ENCODE data around the gene DOCK2.
"Not testable (repeated sequence)": the region's sequence is repeated elsewhere in the genome, so short reads cannot be mapped to it uniquely, and the experiment has no call there.

The DOCK2 gene

DNA sequence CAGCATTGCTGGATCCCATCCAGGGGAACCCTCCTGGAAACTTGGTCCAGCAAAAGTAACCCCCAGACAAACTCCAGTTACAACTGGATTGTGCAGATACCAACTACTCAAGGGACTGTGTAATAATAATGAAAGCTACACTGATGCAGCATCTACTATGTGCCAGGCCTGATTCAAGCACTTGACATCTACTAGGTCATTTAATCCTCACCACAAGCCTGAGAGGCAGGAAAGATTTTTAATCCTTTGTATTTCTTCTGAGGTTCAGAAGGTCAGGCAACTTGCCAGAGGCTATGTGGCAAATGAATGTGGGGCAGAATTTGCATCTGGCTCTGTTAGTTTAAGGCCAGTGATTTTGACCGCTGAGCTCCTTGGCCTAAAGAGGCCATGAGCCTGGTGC lies 439.1 kb downstream of the DOCK2 start:
- DNase-seq = no peak

DNA sequence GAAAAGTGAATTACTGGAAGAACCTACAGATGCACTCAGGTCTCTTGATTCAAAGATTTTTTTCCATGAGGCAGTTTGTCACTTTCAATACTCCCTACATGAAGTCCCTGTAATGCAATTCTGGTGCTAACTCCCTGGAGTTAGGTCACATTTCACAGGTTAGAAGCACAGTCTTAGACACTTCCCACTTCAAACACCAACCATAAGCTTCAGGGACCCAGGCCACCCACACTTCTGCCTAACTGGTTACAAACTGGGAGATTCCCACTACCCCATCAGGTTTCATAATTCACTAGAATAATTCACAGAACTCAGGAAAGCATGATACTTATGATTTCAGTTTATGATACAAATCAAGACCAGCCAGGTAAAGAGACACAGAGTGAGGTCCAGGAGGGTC lies 439.7 kb downstream of the DOCK2 start:
- no peak for DNase-seq

DNA sequence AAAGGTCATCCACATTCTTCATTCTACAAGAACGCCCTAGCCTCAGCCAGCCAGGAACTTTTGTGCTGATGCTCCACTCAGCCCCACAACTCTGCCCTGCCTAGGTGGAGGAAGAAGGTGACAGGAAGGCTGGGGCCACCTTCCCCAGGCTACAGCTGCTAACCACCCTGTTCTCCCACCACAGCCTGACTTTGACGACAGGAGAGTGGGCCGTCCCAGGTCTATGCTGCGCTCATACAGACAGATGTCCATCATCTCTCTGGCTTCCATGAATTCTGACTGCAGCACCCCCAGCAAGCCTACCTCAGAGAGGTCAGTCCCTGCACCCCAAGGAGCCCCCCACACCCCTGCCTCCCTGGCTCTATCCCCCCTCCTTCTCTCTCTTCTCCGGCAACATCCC lies 440.5 kb downstream of the DOCK2 start:
- DNase-seq = no peak

DNA sequence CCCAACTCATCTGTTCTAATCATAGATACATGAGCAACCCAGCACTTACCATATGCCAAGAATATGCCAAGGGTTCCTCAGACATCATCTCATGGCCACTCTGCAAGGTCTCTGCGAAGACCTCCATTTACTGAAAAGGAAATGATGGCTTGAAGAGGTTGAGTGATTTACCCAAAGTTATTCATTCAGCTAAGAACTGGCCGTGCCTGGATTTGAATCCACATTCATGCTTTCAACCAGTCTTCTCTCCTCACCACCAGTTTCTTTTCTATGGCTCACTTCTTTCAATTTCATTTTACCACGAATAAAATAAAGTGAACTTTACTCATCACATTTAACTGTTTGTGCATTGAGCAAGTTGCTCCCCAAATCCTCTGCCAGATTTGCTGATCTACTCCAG lies 441.4 kb downstream of the DOCK2 start:
- no peak for DNase-seq

DNA sequence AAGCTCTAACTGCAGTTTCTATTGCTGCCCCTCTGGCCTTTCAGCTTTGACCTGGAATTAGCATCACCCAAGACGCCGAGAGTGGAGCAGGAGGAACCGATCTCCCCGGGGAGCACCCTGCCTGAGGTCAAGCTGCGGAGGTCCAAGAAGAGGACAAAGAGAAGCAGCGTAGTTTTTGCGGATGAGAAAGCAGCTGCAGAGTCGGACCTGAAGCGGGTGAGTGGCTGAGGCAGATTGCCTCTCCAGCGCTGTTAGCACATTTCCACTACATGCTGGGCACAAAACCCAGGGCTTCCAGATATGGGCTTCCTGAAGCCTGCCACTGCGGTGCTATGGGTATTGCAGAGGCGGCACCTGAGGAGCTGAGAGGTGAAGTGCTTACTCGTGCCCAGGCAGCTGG lies 441.9 kb downstream of the DOCK2 start:
- DNase-seq = no peak

DNA sequence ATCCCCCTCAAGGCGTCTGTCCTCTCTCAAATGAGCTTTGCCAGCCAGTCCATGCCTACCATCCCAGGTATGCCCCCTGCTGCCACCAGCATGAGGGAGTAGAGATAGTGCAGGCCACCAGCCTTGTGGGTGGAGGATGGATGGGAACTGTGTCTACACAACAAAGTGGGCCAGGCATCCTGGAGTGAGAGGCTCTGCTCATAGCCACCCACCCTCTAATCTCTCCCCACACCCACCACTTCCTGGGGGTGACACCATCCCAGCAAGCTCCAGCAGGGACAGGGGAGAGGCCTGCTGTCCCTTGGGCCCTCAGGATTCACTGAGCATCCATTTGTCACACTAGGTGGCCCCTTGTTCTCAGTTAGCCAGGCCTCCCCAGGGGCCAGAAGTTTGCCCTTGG lies 443.1 kb downstream of the DOCK2 start:
- no peak for DNase-seq

DNA sequence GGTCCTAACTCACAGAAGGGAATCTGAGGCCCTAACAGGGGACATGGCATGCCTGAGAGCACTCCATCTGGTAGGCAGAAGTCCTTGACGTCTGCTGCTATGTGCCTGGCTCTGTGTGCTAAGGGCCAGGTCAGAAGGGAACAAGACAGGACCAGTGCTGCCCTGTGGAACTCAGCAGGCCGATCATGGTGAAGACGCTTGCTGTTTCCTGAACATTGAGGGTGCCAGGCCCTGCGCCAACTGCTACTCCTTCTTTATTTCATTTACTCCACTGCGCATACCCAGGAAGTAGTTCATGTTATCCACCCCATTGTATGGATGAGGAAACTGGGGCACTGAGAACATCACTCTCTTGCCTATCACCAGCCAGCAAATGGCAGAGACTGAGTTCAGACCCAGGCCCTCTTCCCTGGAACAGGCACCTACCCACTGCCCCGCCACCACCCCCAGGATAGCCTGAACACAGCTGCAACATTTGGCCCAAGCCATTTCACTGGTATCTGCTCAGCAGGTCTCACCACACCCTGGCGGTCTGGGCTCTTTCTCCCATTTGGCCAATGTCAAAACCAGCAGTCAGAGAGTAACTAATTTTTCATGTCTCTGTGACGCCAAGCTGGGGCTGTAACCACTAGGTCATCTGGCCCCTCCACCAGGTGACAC lies 443.8 kb downstream of the DOCK2 start:
- no peak for DNase-seq

DNA sequence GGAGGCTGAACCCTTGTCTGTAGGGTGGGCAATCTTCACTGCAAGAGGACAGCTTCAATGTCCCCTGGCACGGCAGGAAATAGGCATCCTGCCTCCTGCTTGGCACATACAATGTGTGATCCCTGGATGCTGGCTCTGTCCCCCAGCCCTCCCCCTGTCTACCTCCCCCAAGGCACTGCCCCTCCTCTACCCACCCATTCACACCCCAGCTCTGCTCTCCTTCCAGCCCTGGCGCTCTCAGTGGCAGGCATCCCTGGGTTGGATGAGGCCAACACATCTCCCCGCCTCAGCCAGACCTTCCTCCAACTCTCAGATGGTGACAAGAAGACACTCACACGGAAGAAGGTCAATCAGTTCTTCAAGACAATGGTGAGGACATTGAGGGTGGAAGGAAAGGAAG lies 444.5 kb downstream of the DOCK2 start:
- no peak for DNase-seq

DNA sequence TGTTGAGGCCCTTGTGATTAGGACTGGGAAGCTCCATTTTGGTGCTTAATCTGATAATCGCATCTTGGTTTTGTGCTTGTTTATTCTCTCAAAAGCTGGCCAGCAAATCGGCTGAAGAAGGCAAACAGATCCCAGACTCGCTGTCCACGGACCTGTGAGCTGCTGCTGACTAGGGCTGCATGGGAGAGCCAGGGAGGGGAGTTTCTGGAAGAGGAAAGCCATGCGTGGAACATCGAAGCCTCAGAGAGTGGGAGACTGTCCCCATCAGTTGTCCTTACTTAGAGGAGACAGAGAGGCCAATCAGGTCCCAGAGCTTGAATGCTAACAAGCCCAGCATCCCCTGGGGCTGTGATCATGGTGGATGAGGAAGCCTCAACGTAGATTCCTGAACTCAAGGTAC lies 445.6 kb downstream of the DOCK2 start:
- DNase-seq = no peak

DNA sequence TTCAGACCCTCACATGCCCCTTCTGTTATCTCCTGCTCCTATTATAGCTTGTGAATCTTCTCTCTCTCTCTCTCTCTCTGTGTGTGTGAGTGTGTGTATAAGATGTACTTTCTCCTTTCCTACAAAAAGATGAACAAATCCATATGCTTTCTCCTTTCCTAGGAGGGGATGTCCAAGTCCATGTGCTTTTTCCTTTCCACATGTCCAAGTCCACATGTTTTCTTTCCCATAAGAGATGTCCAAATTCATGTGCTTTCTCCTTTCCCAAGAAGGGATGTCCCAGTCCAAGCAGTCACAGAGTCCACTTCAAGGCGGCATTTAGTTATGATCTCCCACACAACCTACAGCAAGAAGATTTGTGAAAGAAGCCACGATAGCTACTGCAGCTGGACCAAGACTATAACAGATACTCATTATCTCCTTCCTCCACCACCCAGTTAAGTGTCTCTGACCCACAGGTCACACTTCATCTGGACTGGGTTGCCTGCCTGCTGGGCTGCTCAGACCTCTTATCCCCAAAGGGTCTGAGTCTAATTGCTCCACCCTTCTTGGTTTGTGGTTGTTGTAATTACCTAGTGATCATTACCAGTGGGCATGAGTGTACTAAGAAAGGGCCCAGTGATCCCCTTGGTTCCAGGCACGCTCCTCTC lies 450.2 kb downstream of the DOCK2 start:
- DNase-seq = no peak

DNA sequence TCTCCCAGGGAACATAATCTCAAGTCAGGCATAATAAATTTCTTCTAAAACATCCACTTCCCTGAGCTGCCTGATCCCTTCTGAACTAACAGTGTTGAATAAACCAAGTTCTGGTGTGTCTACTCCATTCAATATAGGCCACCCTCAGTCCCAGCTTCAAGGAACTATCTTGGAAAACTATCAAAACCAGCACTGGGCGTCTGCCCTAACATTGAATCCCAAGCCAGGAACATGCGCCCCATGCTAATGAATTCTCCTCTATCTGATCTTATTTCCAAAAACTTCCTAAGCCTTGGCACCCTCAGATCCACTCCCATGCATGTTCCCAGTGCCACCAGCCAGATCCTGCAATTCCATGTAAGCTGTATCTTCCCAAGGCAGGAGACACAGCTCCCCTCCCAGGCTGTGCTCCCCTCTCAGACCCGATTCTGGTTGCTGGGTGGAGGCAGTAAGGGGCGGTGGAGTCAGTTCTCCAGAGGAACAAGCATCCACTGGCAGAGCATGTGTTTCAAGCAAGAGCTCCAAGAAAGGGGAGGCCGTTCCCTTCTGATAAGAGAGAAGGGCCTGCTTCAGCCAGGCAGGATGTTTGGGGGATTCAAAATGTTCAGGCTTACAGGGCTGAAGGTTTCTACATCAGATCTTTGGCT lies 455.5 kb downstream of the DOCK2 start:
- DNase-seq = no peak

DNA sequence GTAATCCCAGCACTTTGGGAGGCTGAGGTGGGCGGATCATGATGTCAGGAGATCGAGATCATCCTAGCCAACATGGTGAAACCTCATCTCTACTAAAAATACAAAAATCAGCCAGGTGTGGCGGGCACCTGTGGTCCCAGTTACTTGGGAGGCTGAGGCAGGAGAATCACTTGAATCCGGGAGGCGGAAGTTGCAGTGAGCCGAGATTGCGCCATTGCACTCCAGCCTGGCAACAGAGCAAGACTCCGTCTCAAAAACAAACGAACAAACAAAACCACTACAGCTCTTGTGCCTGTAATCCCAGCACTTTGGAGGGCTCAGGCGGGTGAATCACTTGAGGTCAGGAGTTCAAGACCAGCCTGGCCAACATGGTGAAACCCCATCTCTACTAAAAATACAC lies 457.3 kb downstream of the DOCK2 start:
- DNase-seq = not testable (repeated sequence)

DNA sequence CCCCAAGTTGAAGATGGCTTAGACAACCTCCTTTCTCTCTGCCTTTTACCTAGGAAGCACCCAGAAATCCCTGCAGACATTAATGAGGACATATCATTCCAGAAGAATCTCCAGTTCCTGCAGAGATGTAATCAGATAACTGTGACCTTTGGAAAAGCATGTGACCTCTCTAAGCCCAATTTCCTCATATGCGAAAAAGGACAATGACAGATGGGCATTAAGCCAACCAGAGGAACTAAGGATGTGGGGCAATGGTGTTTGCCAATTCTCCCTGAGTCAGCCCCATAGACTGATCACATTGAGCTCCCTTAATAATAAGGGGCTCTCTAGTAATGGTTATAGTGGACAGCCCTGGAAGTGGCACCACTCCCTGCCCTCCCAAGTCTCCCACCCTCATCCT lies 458.6 kb downstream of the DOCK2 start:
- DNase-seq = no peak

DNA sequence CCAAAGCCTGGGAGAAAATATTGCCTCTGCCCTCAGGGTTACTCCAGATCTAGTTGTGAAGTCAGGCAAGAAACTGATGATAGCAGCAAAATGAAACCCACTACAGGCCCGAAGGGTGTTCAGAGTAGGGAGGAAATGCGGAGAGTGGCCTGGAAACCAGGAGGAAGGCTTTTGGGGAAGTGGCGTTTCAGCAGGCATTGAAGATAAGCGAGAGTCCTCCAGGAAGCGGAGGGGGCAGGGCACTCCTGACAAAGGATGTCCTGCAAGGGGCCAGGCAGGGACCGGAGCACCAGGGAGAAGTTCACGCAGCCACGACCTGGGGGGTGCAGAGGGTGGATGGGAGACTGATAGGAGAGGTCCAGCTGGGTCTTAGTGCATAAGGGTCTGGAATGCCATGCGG lies 460.9 kb downstream of the DOCK2 start:
- no peak for DNase-seq

DNA sequence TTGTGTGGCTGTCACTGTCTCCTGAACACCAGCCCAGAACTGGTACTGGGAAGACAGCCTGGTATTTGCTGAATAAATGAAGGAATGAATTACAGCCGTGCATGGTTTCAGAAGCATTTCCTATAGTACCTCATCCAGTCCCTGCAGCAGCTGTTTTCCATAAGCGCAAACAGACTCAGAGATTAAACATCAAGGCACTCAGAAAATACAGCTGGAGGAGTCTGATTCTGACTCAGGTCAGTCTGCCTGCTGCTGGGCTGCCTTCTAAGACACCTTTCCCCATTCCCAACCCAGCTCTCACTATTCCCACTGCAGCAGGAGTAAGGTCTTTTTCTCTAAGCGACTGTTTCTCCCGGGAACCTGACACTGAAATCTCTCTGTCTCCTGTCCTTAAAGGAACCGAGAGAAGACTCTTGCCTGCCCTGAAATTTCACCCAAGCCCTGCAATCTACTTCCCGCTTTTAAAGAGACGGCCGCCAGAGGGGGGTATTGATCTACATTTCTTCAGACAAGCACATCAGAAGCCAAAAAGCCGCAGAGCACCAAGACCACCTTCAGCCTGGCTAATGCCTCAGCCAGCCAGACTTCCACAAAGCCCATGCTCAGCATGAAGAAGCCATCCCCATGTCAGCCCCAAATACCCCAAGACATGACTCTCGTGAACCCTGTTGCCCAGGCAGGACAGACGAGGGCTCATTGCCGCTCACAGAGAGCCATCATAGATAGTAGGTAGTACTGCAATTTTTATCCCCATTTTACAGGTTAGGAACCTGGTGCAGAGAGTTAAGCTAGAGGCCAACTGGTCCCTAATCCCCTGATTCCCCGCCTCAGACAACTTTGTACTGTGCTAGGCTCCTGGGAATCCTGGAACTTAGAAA lies 463.2 kb downstream of the DOCK2 start:
- peak; percentile 34 for DNase-seq

DNA sequence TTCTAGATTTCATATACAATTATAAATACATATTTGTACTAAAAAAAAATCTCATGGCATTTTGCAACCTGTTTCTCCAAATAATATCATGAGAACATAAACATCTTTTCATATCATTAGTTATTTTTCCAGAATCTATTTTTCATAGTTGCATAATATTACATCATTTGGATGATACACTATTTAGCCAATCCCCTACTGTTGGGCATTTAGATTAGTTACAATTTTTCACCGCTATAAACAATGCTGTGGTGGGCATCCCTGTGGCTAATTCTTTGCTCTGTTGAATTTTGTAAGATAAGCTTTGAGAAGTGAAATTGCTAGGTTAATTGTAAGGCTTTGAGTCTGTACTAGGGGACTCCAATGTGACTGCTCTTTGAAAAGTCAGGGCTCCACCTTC lies 466.4 kb downstream of the DOCK2 start:
- no peak for DNase-seq

DNA sequence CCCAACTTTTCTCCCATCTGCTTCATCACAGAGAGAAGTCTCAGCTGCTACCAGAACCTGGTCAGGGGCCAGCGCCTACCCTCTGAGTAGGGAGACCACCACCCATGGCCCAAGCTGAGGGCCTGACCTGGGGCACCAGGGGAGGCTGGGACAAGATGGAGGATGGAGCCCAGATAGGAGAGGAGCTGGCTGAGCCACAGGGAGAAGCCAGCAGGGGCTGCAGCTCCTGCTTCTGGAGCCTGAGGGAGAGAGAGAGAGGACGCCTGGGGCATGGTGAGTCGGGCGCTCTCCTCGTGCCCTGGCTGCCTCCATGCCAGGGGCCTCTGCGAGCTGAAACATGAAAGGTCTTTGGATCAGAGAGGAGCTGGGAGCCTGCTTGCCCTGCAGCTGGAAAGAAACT lies 467.2 kb downstream of the DOCK2 start:
- DNase-seq = no peak

DNA sequence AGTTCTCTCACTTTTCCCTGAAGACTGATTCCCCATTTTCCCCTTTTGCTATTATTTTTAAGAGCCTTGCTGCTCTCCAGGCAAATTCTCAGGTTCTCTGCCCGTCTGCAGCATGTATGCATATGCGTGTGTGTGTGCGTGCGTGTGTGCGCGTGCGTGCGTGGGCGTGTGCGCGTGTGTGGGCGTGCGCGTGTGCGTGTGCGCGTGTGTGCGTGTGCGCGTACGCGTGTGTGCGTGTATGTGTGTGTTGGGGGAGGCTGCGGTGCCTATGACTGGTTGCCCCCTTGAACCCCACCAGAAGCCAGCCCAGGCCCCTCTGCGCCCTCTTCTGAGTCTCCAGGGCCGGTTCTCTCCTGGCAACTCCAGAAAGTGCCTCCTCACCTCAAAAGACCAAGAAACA lies 467.6 kb downstream of the DOCK2 start:
- no peak for DNase-seq

DNA sequence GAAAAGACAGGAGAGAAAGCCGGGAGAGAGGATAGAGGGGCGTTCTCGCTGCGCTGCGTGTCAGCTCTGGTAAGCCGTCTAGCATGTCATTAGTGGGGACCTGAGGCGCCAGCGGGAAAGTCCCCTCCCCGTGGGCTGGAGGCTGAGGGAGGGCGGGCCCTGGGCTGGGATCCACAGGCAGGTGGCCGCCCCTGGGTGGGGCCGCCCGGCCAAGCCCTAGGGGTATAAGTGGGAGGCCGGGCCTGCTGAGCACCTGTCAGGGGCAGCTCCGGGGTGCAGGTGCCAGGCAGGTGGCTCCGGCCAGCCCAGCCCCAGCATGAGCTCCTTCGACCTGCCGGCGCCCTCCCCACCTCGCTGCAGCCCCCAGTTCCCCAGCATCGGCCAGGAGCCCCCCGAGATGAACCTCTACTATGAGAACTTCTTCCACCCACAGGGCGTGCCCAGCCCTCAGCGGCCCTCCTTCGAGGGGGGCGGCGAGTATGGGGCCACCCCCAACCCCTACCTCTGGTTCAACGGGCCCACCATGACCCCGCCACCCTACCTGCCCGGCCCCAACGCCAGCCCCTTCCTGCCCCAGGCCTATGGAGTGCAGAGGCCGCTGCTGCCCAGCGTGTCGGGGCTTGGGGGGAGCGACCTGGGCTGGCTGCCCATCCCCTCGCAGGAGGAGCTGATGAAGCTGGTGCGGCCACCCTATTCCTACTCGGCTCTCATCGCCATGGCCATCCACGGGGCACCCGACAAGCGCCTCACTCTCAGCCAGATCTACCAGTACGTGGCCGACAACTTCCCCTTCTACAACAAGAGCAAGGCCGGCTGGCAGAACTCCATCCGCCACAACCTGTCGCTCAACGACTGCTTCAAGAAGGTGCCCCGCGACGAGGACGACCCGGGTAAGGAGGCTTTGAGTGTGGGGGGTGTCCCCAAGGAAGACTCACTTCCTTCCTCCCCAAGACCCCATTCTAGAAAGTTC lies 468.9 kb downstream of the DOCK2 start, which contains the start of gene FOXI1:
Gene FOXI1 (plus strand): TSS at position 256 of the 970 bp plus-strand sequence. CDS start 61 bp downstream, at position 317.
- no peak for DNase-seq

DNA sequence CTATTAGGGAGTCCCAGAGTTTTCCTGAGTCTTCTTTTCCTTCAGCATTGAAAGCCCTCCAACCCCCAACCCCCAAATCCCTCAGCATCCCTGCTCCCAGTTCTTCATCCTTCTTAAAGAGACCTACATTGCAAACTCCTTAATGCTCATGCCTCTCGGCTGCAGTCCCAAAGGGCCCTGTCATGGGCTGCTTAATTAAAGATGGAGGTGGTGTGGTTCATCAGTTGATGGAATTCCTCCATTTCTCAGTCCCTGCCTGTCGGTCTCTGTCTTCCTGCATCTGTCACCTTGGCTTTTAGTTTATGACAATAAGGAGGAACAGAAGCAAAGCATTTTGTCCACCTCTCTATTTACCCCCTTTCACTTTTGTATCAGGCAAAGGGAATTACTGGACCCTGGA lies 470.6 kb downstream of the DOCK2 start:
- DNase-seq = no peak

DNA sequence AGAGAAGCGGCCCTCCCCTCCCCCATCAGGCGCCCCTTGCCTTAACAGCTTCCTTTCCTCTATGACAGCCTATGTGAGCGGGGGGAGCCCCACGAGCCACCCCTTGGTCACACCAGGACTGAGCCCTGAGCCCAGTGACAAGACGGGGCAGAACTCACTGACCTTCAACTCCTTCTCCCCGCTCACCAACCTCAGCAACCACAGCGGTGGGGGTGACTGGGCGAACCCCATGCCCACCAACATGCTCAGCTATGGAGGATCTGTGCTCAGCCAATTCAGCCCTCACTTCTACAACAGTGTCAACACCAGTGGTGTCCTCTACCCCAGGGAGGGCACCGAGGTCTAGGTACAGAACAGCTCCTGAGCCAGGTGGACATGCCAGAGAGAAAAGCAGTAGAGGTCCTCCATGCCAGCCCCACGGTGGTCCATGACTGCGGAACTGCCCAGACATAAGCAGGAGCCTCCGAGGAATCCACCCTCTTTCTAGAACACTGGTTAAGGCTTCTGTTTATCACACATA lies 471.3 kb downstream of the DOCK2 start:
- no peak for DNase-seq
